WTC11 (cell line): ENCODE data around the gene SORT1. TPM values are rescaled to one million over a fixed set of nuclear protein-coding genes. Genes with fewer than 3 reads are reported as not detected.

Source experiments
- ATAC-seq: fragments of 200-7000 bp; cut with Tn5 transposase; 2 replicates; pipeline ENCODE4 v1.10.0; 2021; ENCODE audit warnings: mild to moderate bottlenecking, moderate library complexity
- CTCF ChIA-PET: fragments of 300-600 bp; sonication (Branson Sonifier 250); formaldehyde crosslinking; loops from one replicate; lab custom pipeline; 2021; ENCODE audit warnings: antibody characterized with exemption; lab: Charles Lee
- POLR2A ChIA-PET: fragments of 350-600 bp; sonication (Branson Sonifier 250); formaldehyde crosslinking; loops from one replicate; lab custom pipeline; 2021; ENCODE audit warnings: antibody characterized with exemption; lab: Charles Lee
- DNase-seq: peaks from one replicate; pipeline ENCODE4 v3.0.0; 2021; ENCODE audit warnings: low spot score
- H3K27ac Mint-ChIP-seq: 2 replicates; pipeline ENCODE4 v1.8.0; 2021; ENCODE audit warnings: mixed read lengths
- H3K27me3 Mint-ChIP-seq: 2 replicates; pipeline ENCODE4 v1.8.0; 2021; ENCODE audit warnings: low read depth, mild to moderate bottlenecking, moderate library complexity, mixed read lengths
- H3K36me3 Mint-ChIP-seq: 2 replicates; pipeline ENCODE4 v1.8.0; 2021; ENCODE audit warnings: mixed read lengths
- H3K4me1 Mint-ChIP-seq: 2 replicates; pipeline ENCODE4 v1.8.0; 2022; ENCODE audit warnings: mixed read lengths
- H3K4me3 Mint-ChIP-seq: 2 replicates; pipeline ENCODE4 v1.8.0; 2021; ENCODE audit warnings: mild to moderate bottlenecking, moderate library complexity, mixed read lengths
- H3K9me3 Mint-ChIP-seq: 2 replicates; pipeline ENCODE4 v1.8.0; 2021; ENCODE audit warnings: mixed read lengths
- ARID4B ChIP-seq: sonication (generic); formaldehyde crosslinking; IDR thresholded peaks from 2 replicates; pipeline ENCODE4 v1.8.0; 2023; ENCODE audit warnings: missing genetic modification reagents, mild to moderate bottlenecking, borderline replicate concordance
- ATF6 ChIP-seq: sonication (generic); formaldehyde crosslinking; IDR thresholded peaks from 2 replicates; pipeline ENCODE4 v1.8.1; 2023; ENCODE audit warnings: mild to moderate bottlenecking, missing genetic modification reagents
- CTCF ChIP-seq: fragments of 200-600 bp; IDR thresholded peaks from 2 replicates; pipeline ENCODE4 v1.8.0; 2022; ENCODE audit warnings: antibody characterized with exemption
- FOXJ3 ChIP-seq: sonication (generic); formaldehyde crosslinking; IDR thresholded peaks from 2 replicates; pipeline ENCODE4 v1.9.0; 2021; ENCODE audit warnings: missing genetic modification reagents, mild to moderate bottlenecking, borderline replicate concordance
- FOXP1 ChIP-seq: sonication (generic); formaldehyde crosslinking; IDR thresholded peaks from 2 replicates; pipeline ENCODE4 v1.8.0; 2022; ENCODE audit warnings: missing genetic modification reagents, mild to moderate bottlenecking, moderate library complexity, borderline replicate concordance
- FOXP4 ChIP-seq: sonication (generic); formaldehyde crosslinking; IDR thresholded peaks from 2 replicates; pipeline ENCODE4 v1.8.0; 2022; ENCODE audit warnings: mild to moderate bottlenecking, missing genetic modification reagents
- GABPB1 ChIP-seq: sonication (generic); formaldehyde crosslinking; IDR thresholded peaks from 2 replicates; pipeline ENCODE4 v1.8.1; 2023; ENCODE audit warnings: mild to moderate bottlenecking, missing genetic modification reagents
- HMGXB4 ChIP-seq: sonication (generic); formaldehyde crosslinking; IDR thresholded peaks from 2 replicates; pipeline ENCODE4 v1.8.1; 2023; ENCODE audit warnings: mild to moderate bottlenecking, moderate library complexity, missing genetic modification reagents
- IRF2 ChIP-seq: sonication (generic); formaldehyde crosslinking; IDR thresholded peaks from 2 replicates; pipeline ENCODE4 v1.8.0; 2022; ENCODE audit warnings: low read depth, missing genetic modification reagents, borderline replicate concordance
- JAZF1 ChIP-seq: fragments of 250-450 bp; sonication (Bioruptor Pico); IDR thresholded peaks from 2 replicates; pipeline ENCODE4 v1.9.0; 2021; ENCODE audit warnings: moderate library complexity, mild to moderate bottlenecking, inconsistent platforms
- JUN ChIP-seq: sonication (generic); formaldehyde crosslinking; IDR thresholded peaks from 2 replicates; pipeline ENCODE4 v1.8.0; 2023; ENCODE audit warnings: mild to moderate bottlenecking, missing genetic modification reagents
- NFE2L1 ChIP-seq: sonication (generic); formaldehyde crosslinking; IDR thresholded peaks from 2 replicates; pipeline ENCODE4 v1.8.1; 2023; ENCODE audit warnings: missing genetic modification reagents
- NFYB ChIP-seq: sonication (generic); formaldehyde crosslinking; conservative IDR thresholded peaks from 2 replicates; pipeline ENCODE4 v1.8.0; 2022; ENCODE audit warnings: low read depth, missing genetic modification reagents
- ZBTB43 ChIP-seq: sonication (generic); formaldehyde crosslinking; IDR thresholded peaks from 2 replicates; pipeline ENCODE4 v1.8.1; 2023; ENCODE audit warnings: mild to moderate bottlenecking, missing genetic modification reagents
- ZNF138 ChIP-seq: sonication (generic); formaldehyde crosslinking; conservative IDR thresholded peaks from 2 replicates; pipeline ENCODE4 v1.8.1; 2022; ENCODE audit warnings: mild to moderate bottlenecking, moderate library complexity, missing genetic modification reagents
- ZNF317 ChIP-seq: sonication (generic); formaldehyde crosslinking; IDR thresholded peaks from 2 replicates; pipeline ENCODE4 v1.8.1; 2023; ENCODE audit warnings: low read depth, mild to moderate bottlenecking, moderate library complexity, missing genetic modification reagents, borderline replicate concordance
- ZNF416 ChIP-seq: fragments of 250-450 bp; sonication (Bioruptor Pico); IDR thresholded peaks from 2 replicates; pipeline ENCODE4 v1.9.0; 2021; ENCODE audit warnings: mild to moderate bottlenecking, inconsistent platforms
- ZNF423 ChIP-seq: fragments of 250-450 bp; sonication (Bioruptor Pico); IDR thresholded peaks from 2 replicates; pipeline ENCODE4 v2.1.2; 2022; ENCODE audit warnings: mild to moderate bottlenecking, moderate library complexity
- total RNA-seq: library from RNA; stranded (reverse); gene quantifications from 3 replicates; pipeline ENCODE4 v1.2.3, GENCODE V29; 2021

The SORT1 gene
- total RNA-seq, 1 experiment from 2014 or later, result 55.9 TPM

- DNase-seq (no peak), ATAC-seq (no peak)
- TF ChIP-seq JAZF1 (CRISPR knock-in tag) (no peak), GABPB1 (CRISPR knock-in tag) (no peak), NFYB (CRISPR knock-in tag) (no peak), FOXP4 (CRISPR knock-in tag) (no peak), ZNF416 (CRISPR knock-in tag) (no peak), ARID4B (CRISPR knock-in tag) (no peak), FOXJ3 (no peak), IRF2 (CRISPR knock-in tag) (no peak), JUN (CRISPR knock-in tag) (no peak), FOXP1 (CRISPR knock-in tag) (no peak), ZNF138 (CRISPR knock-in tag) (no peak), CTCF (no peak), ZNF423 (CRISPR knock-in tag) (no peak)
- POLR2A ChIA-PET, result no interaction called here
- Mint-ChIP-seq H3K36me3 (peaks cover 35% of the 10 kb centered on the region), H3K27ac (no peak overlapping the region), H3K4me3 (no peak overlapping the region), H3K27me3 (no peaks in the 10 kb centered on the region), H3K9me3 (no peaks in the 10 kb centered on the region), H3K4me1 (no peaks in the 10 kb centered on the region)
- CTCF ChIA-PET, result interaction anchor here (1.3 to 1.6 kb wide), 2 partner anchors 19 to 47 kb away, joined by 3 to 5 read pairs; partner anchors contain the start of gene SORT1
These were observed 46.3 kb downstream of the SORT1 start for GRCh38 chr1:109351457-109351856.

GRCh38 chr1:109350655-109351054 is 47.1 kb downstream of the SORT1 start:
- Mint-ChIP-seq H3K9me3 (no peaks in the 10 kb centered on the region), H3K27me3 (no peaks in the 10 kb centered on the region), H3K36me3 (peaks cover 36% of the 10 kb centered on the region), H3K4me1 (no peaks in the 10 kb centered on the region), H3K27ac (no peak overlapping the region), H3K4me3 (no peak overlapping the region)
- ChIA-PET POLR2A (interaction anchor here (1.3 kb wide), 1 partner anchor 47 kb away, joined by 3 read pairs; the partner anchor contains the start of gene SORT1), CTCF (interaction anchor here (1.3 to 1.6 kb wide), 2 partner anchors 20 to 47 kb away, joined by 3 to 5 read pairs; partner anchors contain the start of gene SORT1)
- DNase-seq (no peak), ATAC-seq (no peak)
- TF ChIP-seq ATF6 (CRISPR knock-in tag), result no peak
- TF ChIP-seq HMGXB4, result no peak
- no peak for TF ChIP-seq NFE2L1 (CRISPR knock-in tag)
- TF ChIP-seq ZNF317 (CRISPR knock-in tag), result no peak
- TF ChIP-seq ZNF138 (CRISPR knock-in tag), result no peak
- no peak for TF ChIP-seq ZBTB43
